HG02884 (cell line): ENCODE measurements around the gene SOWAHA.

Source experiments
- ATAC-seq: cut with Tn5 transposase; IDR thresholded peaks from one replicate; pipeline ENCODE4 v1.9.1; 2021; ENCODE audit warnings: mild to moderate bottlenecking, moderate library complexity; ENCODE audit not compliant: unreplicated experiment

The SOWAHA gene

GRCh38 chr5:132825033-132825833 is 12.1 kb downstream of the SOWAHA start:
- no peak for ATAC-seq

GRCh38 chr5:132825834-132826391 is 12.8 kb downstream of the SOWAHA start:
- no peak for ATAC-seq

- no peak for ATAC-seq
Observed at GRCh38 chr5:132826424-132827082, 13.5 kb downstream of the SOWAHA start.

GRCh38 chr5:132827943-132828673 is 15.0 kb downstream of the SOWAHA start:
- no peak for ATAC-seq

- ATAC-seq: no peak
Observed at GRCh38 chr5:132828846-132829494, 15.9 kb downstream of the SOWAHA start.

- peak; percentile 63 for ATAC-seq
Observed at GRCh38 chr5:132829742-132830435, 16.8 kb downstream of the SOWAHA start.

- peak; percentile 63 for ATAC-seq
Observed at GRCh38 chr5:132830436-132831094, 17.5 kb downstream of the SOWAHA start, which contains the start of gene SHROOM1. Gene SHROOM1, minus strand, starts transcription at chr5:132830647. Its CDS starts 4,507 bp downstream, at chr5:132826140.

- no peak for ATAC-seq
Observed at GRCh38 chr5:132831095-132831860, 18.2 kb downstream of the SOWAHA start.

- ATAC-seq: no peak
Observed at GRCh38 chr5:132832612-132833011, 19.5 kb downstream of the SOWAHA start.

- no peak for ATAC-seq
Observed at GRCh38 chr5:132834057-132834456, 21.0 kb downstream of the SOWAHA start.

- ATAC-seq: no peak
Observed at GRCh38 chr5:132836852-132837251, 23.8 kb downstream of the SOWAHA start.

- ATAC-seq: no peak
Observed at GRCh38 chr5:132837868-132838267, 24.8 kb downstream of the SOWAHA start.

GRCh38 chr5:132838516-132839282 is 25.6 kb downstream of the SOWAHA start:
- no peak for ATAC-seq

- ATAC-seq: no peak
Observed at GRCh38 chr5:132839426-132840301, 26.6 kb downstream of the SOWAHA start.

- ATAC-seq: no peak
Observed at GRCh38 chr5:132840313-132840712, 27.2 kb downstream of the SOWAHA start.

- no peak for ATAC-seq
Observed at GRCh38 chr5:132840896-132841295, 27.8 kb downstream of the SOWAHA start.

GRCh38 chr5:132841305-132841704 is 28.2 kb downstream of the SOWAHA start:
- ATAC-seq: no peak
